Naive thymus-derived CD8-positive, alpha-beta T cell (primary cell): ENCODE data around the gene CNEP1R1. TPM values are rescaled to one million over a fixed set of nuclear protein-coding genes. Genes with fewer than 3 reads are reported as not detected.
A peak's percentile ranks its signal among the peaks of the same experiment; 100 is the strongest.

ENCODE experiments used
- ATAC-seq, 2 donors: fragments of 150-1000 bp; cut with Tn5 transposase in 1 of 2; sonication (Bioruptor Pico), chemical (Tn5 transposase) in 1 of 2; 1 replicate in 1 of 2; 2 replicates in 1 of 2; pipeline ENCODE4 v1.10.0; 2021; ENCODE audit warnings: mild to moderate bottlenecking in 2 of 2, moderate library complexity in 2 of 2
- POLR2A ChIA-PET: fragments of 350-600 bp; sonication (Branson Sonifier 250); formaldehyde crosslinking; loops from one replicate; lab custom pipeline; 2021; ENCODE audit warnings: antibody characterized with exemption; lab: Charles Lee
- DNase-seq, 10 donors: peaks; one replicate each; pipeline versions ENCODE4 v3.0.0 to v3.0.0-alpha.2; 2020 to 2022
- H3K27ac Mint-ChIP-seq, 10 donors: one replicate each; pipeline ENCODE4 v1.8.0; 2020 to 2022; ENCODE audit warnings: mild to moderate bottlenecking in 10 of 10, mixed read lengths in 10 of 10, moderate library complexity in 4 of 10, inconsistent platforms in 1 of 10
- H3K27me3 Mint-ChIP-seq, 5 donors: one replicate each; pipeline ENCODE4 v1.8.0; 2021 to 2022; ENCODE audit warnings: mixed read lengths in 5 of 5
- H3K36me3 Mint-ChIP-seq, 3 donors: one replicate each; pipeline ENCODE4 v1.8.0; 2020 to 2022; ENCODE audit warnings: mixed read lengths in 3 of 3, mild to moderate bottlenecking in 2 of 3, inconsistent platforms in 1 of 3
- H3K4me1 Mint-ChIP-seq, 4 donors: one replicate each; pipeline ENCODE4 v1.8.0; 2021 to 2022; ENCODE audit warnings: mixed read lengths in 4 of 4
- H3K4me3 Mint-ChIP-seq, 10 donors: one replicate each; pipeline ENCODE4 v1.8.0; 2020 to 2022; ENCODE audit warnings: mild to moderate bottlenecking in 10 of 10, mixed read lengths in 10 of 10, moderate library complexity in 6 of 10, inconsistent platforms in 1 of 10
- H3K9me3 Mint-ChIP-seq, 9 donors: one replicate each; pipeline ENCODE4 v1.8.0; 2020 to 2022; ENCODE audit warnings: mixed read lengths in 9 of 9, mild to moderate bottlenecking in 3 of 9, inconsistent platforms in 1 of 9, moderate library complexity in 1 of 9
- polyA plus RNA-seq, 3 donors: library from polyadenylated mRNA; unstranded; fragments of 300-500 nt; fragmentation: Illumina TruSeq; gene quantifications; one replicate each; pipeline ENCODE4 v1.2.3, GENCODE V29; 2021
- total RNA-seq, 8 experiments: library from RNA in 2 of 8; stranded (reverse) in 2 of 8; gene quantifications; one replicate each; pipeline ENCODE4 v1.2.3 and lab custom pipeline; 2021 to 2026

The CNEP1R1 gene
- total and polyA plus RNA-seq, 5 experiments from 2014 or later, result 10.8 to 32.7 (median 20.6) TPM

DNA sequence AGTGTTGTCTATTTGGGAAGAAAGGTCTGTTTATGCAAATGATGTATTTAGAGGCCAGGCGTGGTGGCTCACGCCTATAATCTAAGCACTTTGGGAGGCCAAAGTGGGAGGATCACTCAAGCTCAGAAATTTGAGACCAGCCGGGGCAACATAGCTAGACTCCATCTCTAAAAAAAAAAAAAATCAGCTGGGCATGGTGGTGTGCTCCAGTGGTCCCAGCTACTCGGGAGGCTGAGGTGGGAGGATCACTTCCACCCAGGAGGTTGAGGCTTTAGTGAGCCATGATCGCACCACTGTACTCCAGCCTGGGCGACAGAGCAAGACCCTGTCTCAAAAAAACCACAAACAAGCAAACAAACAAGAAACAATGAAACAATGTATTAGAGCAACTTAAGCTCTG lies 21.8 kb downstream of the CNEP1R1 start:
- H3K9me3 Mint-ChIP-seq, result peaks cover 0 to 1% (median 0%) of the 10 kb centered on the region in 9 donors
- DNase-seq, result no peak

DNA sequence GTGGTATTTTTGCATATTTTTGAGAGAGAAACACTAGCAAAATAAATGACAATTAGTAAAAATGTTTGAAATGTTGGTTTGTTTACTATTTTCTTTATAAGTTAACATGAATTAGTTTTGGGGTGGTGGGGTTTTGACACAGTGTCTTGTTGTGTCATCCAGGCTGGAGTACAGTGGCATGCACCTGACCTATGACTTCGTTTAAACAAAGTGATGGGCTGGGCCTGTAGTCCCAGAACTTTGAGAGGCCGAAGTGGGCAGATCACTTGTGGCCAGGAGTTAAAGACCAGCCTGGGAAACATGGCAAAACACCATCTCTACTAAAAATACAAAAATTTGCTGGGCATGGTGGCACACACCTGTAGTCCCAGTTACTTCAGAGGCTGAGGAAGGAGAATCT lies 22.8 kb downstream of the CNEP1R1 start:
- Mint-ChIP-seq H3K9me3 (peaks cover 0 to 3% (median 0%) of the 10 kb centered on the region in 9 donors), H3K36me3 (no peaks in the 10 kb centered on the region), H3K4me1 (no peaks in the 10 kb centered on the region), H3K27me3 (peaks cover 6 to 13% (median 7%) of the 10 kb centered on the region in 5 donors), H3K4me3 (no peak overlapping the region), H3K27ac (peak overlapping the region in 1 of 10 donors; percentile 29)
- DNase-seq (no peak), ATAC-seq (no peak)
- POLR2A ChIA-PET, result no interaction called here

More for the DNA sequence above, 21.8 kb downstream of the CNEP1R1 start:
- POLR2A ChIA-PET, result no interaction called here
- H3K27me3 Mint-ChIP-seq, result peaks cover 6 to 13% (median 11%) of the 10 kb centered on the region in 5 donors
- H3K36me3 Mint-ChIP-seq, result no peaks in the 10 kb centered on the region
- no peaks in the 10 kb centered on the region for H3K4me1 Mint-ChIP-seq
- peak overlapping the region in 1 of 10 donors; percentile 50 for H3K27ac Mint-ChIP-seq
- no peak for ATAC-seq
- H3K4me3 Mint-ChIP-seq, result no peak overlapping the region

DNA sequence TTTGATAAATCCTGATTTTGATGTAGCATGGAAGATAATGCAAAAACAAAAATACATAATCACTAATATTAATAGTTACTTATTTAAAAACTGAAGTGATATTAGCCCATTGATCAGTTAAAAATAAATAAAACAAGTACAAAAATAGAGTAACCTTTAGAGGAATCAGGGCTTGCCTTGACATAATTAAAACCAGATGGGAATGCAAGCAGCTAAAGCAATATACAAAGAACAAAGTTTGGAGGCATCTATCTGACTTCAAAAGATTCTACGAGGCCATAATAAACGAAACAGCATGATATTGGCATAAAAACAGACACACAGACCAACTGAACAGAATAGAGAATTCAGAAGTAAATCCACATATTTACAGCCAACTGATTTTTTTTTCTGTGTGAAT lies 25.8 kb downstream of the CNEP1R1 start:
- Mint-ChIP-seq H3K4me3 (no peak overlapping the region), H3K27me3 (peaks cover 0 to 6% (median 0%) of the 10 kb centered on the region in 5 donors), H3K4me1 (no peaks in the 10 kb centered on the region), H3K9me3 (peaks cover 0 to 8% (median 2%) of the 10 kb centered on the region in 9 donors), H3K36me3 (peaks cover 0 to 2% (median 0%) of the 10 kb centered on the region in 3 donors), H3K27ac (no peak overlapping the region)
- POLR2A ChIA-PET, result no interaction called here
- DNase-seq (no peak), ATAC-seq (no peak)

DNA sequence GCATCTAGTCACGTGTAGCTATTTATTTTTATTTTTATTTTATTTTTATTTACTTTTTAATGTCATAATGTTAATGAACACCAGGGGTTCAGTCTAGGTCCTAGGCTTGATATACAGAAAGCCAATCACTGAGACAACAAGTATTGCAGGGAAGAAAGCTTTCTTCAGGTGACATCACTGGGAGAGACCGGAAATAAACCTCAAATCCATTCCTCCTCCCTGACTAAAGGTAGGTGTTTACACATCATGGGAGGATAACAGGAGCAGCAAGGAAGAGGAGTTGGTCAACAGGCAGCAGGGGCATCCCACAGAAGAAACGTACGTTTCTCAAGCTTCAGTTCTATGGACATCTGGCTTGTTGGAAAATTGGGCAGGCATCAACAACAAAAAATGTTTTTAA lies 31.2 kb downstream of the CNEP1R1 start:
- H3K4me3 Mint-ChIP-seq, result no peak overlapping the region
- H3K27ac Mint-ChIP-seq, result no peak overlapping the region
- peaks cover 0 to 27% (median 8%) of the 10 kb centered on the region in 9 donors for H3K9me3 Mint-ChIP-seq
- no peak for ATAC-seq
- no peak for DNase-seq
- POLR2A ChIA-PET, result no interaction called here
- no peaks in the 10 kb centered on the region for H3K4me1 Mint-ChIP-seq
- H3K27me3 Mint-ChIP-seq, result peaks cover 0 to 4% (median 0%) of the 10 kb centered on the region in 5 donors
- peaks cover 0 to 12% (median 4%) of the 10 kb centered on the region in 3 donors for H3K36me3 Mint-ChIP-seq

DNA sequence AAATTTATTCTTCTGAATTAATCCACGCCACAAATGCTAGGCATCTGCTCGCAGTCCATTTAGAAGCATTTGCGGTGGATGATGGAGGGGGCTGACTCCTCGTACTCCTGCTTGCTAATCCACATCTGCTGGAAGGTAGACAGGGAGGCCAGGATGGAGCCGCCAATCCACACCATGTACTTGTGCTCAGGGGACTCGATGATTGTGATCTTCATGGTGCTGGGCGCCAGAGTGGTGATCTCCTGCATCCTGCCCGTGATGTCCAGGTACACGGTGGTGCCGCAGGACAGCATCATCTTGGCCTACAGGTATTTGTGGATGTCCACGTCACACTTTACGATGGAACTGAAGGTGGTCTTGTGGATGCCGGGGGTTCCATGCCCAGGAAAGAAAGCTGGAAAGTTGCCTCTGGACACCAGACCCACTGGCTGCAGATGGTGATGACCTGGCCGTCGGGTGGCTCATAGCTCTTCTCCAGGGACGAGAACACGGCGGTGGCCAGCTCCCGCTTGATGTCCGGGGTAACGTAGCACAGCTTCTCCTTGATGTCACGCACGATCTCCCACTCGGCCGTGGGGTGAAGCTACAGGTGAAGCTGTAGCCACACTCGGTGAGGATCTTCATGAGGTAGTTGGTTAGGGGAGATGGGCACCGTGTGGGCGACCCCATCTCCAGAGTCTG lies 33.2 kb downstream of the CNEP1R1 start:
- H3K4me1 Mint-ChIP-seq, result no peaks in the 10 kb centered on the region
- no peak overlapping the region for H3K4me3 Mint-ChIP-seq
- no peak for ATAC-seq
- H3K27me3 Mint-ChIP-seq, result no peaks in the 10 kb centered on the region
- peaks cover 0 to 27% (median 5%) of the 10 kb centered on the region in 9 donors for H3K9me3 Mint-ChIP-seq
- no peak for DNase-seq
- peaks cover 0 to 12% (median 4%) of the 10 kb centered on the region in 3 donors for H3K36me3 Mint-ChIP-seq
- H3K27ac Mint-ChIP-seq, result no peak overlapping the region
- POLR2A ChIA-PET, result no interaction called here

DNA sequence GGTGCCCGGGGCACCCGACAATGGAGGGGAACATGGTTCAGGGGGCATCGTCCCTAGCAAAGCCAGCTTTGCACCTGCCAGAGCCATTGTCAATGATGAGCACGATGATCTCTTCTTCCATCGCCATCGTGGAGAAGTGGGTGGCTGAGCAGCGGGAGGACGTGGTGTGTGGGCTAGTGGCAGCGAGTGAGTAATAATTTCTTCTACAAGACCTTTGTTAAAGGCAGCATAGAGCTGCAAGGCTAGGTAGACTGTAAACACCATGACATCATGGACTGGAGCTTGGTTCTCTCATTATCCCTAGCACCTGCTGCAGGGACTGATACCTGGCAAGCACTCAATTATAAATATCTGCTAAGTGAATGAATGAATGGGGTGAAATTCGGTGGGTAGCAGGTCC lies 34.1 kb downstream of the CNEP1R1 start:
- ATAC-seq (no peak), DNase-seq (no peak)
- Mint-ChIP-seq H3K4me3 (no peak overlapping the region), H3K27ac (peak overlapping the region in 1 of 10 donors; percentile 66), H3K4me1 (no peaks in the 10 kb centered on the region), H3K36me3 (peaks cover 0 to 12% (median 4%) of the 10 kb centered on the region in 3 donors), H3K27me3 (no peaks in the 10 kb centered on the region), H3K9me3 (peaks cover 0 to 27% (median 5%) of the 10 kb centered on the region in 9 donors)
- POLR2A ChIA-PET, result no interaction called here

DNA sequence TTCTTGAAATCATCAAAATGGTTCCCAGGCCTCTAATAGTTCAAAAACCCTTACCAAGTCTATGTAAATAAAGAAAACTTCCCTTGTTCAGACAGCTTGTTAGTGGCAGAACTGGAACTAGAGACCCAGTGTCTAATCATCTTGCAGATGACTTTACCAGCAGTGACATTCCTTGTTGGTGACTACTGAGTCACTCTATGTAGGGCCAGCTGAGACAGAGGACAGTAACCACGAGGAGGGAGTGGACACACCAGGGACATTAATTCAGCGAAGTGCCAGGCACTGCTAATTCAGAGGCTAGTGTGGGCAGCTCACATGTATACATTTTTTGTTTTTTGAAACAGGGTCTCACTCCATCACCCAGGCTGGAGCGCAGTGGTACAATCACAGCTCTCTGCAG lies 34.6 kb downstream of the CNEP1R1 start:
- peaks cover 0 to 27% (median 5%) of the 10 kb centered on the region in 9 donors for H3K9me3 Mint-ChIP-seq
- POLR2A ChIA-PET, result no interaction called here
- no peaks in the 10 kb centered on the region for H3K4me1 Mint-ChIP-seq
- H3K27me3 Mint-ChIP-seq, result no peaks in the 10 kb centered on the region
- no peak overlapping the region for H3K4me3 Mint-ChIP-seq
- ATAC-seq, result no peak
- DNase-seq, result no peak
- H3K36me3 Mint-ChIP-seq, result peaks cover 0 to 12% (median 4%) of the 10 kb centered on the region in 3 donors
- peak overlapping the region in 1 of 10 donors; percentile 59 for H3K27ac Mint-ChIP-seq

DNA sequence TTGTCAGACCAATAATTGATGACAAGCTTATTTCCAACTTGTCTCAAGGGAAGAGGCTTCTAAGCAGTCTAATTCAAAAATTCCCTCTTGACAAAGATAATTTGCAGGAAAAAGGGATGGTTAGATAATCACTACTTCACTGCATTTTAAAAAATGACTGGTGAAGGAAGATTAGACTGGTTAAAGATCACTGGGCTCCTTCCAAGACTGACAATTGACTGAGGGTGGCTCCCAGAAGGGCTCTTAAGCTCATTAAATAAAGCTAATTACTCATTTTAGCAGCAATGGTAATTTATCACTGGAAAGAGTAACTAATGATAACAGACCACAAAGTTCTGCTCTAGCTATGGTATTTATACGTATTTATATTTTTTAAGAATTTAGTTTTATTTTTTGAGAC lies 36.3 kb downstream of the CNEP1R1 start:
- no peak for DNase-seq
- H3K4me1 Mint-ChIP-seq, result peaks cover 0 to 7% (median 3%) of the 10 kb centered on the region in 4 donors
- H3K36me3 Mint-ChIP-seq, result peaks cover 0 to 5% (median 3%) of the 10 kb centered on the region in 3 donors
- H3K4me3 Mint-ChIP-seq, result no peak overlapping the region
- no peak overlapping the region for H3K27ac Mint-ChIP-seq
- peaks cover 0 to 15% (median 3%) of the 10 kb centered on the region in 9 donors for H3K9me3 Mint-ChIP-seq
- no peak for ATAC-seq
- POLR2A ChIA-PET, result no interaction called here
- no peaks in the 10 kb centered on the region for H3K27me3 Mint-ChIP-seq

DNA sequence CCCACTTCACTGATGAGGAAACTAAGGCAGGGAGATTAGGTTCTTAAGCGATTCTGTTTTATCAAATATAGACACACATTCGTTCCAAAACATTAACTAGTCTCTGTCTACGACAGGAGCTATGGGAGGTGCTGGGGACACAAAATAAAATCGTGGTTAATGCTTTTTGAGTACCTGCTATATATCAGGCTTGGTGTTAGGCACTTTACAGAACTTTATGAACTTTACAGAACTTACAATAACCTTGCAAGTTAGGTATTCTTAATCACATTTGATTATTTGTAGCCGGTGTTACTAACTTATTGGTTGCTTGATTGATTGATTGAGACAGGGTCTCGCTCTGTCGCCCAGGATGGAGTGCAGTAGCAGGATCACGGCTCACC lies 40.2 kb downstream of the CNEP1R1 start:
- Mint-ChIP-seq H3K36me3 (peaks cover 0 to 23% (median 0%) of the 10 kb centered on the region in 3 donors), H3K27ac (peak overlapping the region in 9 of 10 donors; percentile 55 to 96 (median 91)), H3K9me3 (no peaks in the 10 kb centered on the region), H3K27me3 (no peaks in the 10 kb centered on the region), H3K4me1 (peaks cover 22 to 36% (median 31%) of the 10 kb centered on the region in 4 donors), H3K4me3 (peak overlapping the region; percentile 79 to 92 (median 85))
- DNase-seq (no peak), ATAC-seq (no peak)
- POLR2A ChIA-PET, result interaction anchor here (0.8 to 3.7 kb wide), 7 partner anchors 13 to 741 kb away, joined by 3 to 29 read pairs (median 3); partner anchors contain the start of genes CNEP1R1, CYLD and TENT4B

DNA sequence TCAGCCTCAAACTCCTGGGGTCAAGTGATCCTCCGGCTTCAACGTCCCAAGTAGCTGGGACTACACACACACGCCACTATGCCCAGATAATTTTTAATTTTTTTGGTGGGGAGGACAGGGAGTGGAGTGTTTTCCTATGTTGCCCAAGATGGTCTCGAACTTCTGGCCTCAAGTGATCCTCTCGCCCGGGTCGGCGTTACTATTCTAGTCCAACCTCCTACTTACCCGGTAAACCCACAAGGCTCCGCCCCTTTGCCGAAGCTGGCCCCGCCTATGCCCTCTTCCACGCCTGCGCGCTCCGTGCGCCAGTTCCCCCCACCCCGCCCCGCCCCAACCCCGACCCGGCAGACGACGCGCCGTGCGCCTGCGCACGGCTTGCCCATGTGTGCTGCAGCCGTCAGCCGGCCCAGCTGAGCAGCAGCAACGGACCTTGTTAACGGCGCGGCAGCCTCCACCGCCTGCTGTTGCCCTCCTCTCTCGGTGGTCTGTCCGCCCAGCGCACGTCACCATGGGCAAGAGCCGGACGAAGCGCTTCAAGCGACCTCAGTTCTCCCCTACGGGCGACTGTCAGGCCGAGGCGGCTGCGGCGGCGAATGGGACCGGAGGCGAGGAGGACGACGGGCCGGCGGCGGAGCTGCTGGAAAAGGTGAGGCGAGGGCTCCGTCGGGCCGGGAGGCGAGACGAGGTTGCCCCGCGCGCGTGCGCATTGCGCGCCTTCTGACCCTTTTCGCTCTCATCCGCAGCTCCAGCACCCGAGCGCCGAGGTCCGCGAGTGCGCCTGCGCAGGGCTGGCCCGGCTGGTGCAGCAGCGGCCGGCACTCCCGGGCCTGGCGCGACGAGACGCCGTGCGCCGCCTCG lies 40.8 kb downstream of the CNEP1R1 start, which contains the start of gene HEATR3:
HEATR3 (plus strand) TSS at position 347 of the 858 bp plus-strand sequence; CDS start at position 509, 162 bp downstream.
- H3K27me3 Mint-ChIP-seq, result no peaks in the 10 kb centered on the region
- POLR2A ChIA-PET, result interaction anchor here (0.6 to 3.7 kb wide), 11 partner anchors 12 to 740 kb away, joined by 3 to 29 read pairs (median 3); partner anchors contain the start of genes CNEP1R1, CYLD and TENT4B
- H3K36me3 Mint-ChIP-seq, result peaks cover 0 to 29% (median 2%) of the 10 kb centered on the region in 3 donors
- DNase-seq (peak; percentile 87 to 95 (median 91)), ATAC-seq (peak; percentile 77 to 87)
- peak within 1 kb of the TSS; percentile 85 to 95 (median 93) for H3K4me3 Mint-ChIP-seq
- no peaks in the 10 kb centered on the region for H3K9me3 Mint-ChIP-seq
- H3K27ac Mint-ChIP-seq, result peak within 1 kb of the TSS; percentile 55 to 96 (median 92)
- peaks cover 24 to 39% (median 34%) of the 10 kb centered on the region in 4 donors for H3K4me1 Mint-ChIP-seq

DNA sequence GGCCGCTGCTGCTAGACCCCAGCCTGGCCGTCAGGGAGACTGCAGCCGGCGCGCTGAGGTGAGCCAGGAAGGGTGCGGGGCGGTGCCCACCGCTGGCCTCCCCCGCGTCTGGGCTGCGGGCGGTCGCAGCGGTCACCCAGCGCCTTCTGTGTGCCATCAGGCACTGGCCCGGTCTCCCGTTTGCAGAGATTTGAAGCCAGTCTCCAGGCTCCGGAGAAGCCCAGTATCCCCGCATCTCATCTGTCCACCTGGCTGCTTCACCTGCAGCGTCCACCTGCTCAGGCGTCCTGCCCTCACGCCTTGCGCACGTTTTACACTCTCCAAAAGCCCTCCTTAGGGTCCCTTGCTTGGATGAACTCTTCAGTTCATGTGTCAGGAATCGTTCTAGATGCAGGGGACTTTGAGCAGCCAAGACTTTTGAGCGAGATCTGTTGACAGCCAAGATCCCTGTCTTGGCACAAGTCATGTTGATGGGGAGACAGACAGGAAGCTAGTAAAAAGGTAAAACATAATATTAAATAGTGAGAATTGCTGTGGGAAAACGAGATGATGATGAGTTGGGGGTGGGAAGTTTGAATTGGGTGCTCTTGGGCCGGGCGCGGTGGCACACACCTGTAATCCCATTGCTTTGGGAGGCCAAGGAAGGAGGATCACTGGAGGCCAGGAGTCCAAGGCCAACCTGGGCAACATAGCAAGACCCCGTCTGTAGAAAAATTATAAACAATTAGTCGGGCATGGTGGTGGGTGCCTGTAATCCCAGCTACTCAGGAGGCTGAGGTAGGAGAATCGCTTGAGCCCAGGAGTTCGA lies 41.7 kb downstream of the CNEP1R1 start:
- peak overlapping the region; percentile 85 to 95 (median 93) for H3K4me3 Mint-ChIP-seq
- ATAC-seq, result no peak
- POLR2A ChIA-PET, result interaction anchor here (0.7 to 3.7 kb wide), 8 partner anchors 41 to 675 kb away, joined by 3 to 29 read pairs (median 4); partner anchors contain the start of genes CNEP1R1, CYLD and TENT4B
- H3K27ac Mint-ChIP-seq, result peak overlapping the region; percentile 49 to 96 (median 90)
- peak in 2 of 10 donors; percentile 11 to 18 for DNase-seq
- H3K9me3 Mint-ChIP-seq, result no peaks in the 10 kb centered on the region
- peaks cover 28 to 42% (median 37%) of the 10 kb centered on the region in 4 donors for H3K4me1 Mint-ChIP-seq
- peaks cover 0 to 35% (median 6%) of the 10 kb centered on the region in 3 donors for H3K36me3 Mint-ChIP-seq
- H3K27me3 Mint-ChIP-seq, result no peaks in the 10 kb centered on the region
